ENCODE data around the gene DCAF17. TPM values are rescaled to one million over a fixed set of nuclear protein-coding genes. Genes with fewer than 3 reads are reported as not detected.

The DCAF17 gene
- total RNA-seq, 4 donors from 2014 or later, result 38.7 to 52.1 (median 46.2) TPM

GRCh38 chr2:171478345-171478744 is 44.3 kb downstream of the DCAF17 start:
- Histone ChIP-seq H3K36me3 (no peaks in the 10 kb centered on the region), H3K4me1 (peaks cover 20 to 21% of the 10 kb centered on the region in 2 donors), H3K27me3 (no peaks in the 10 kb centered on the region), H3K9me3 (no peaks in the 10 kb centered on the region), H3K27ac (no peak overlapping the region), H3K4me3 (replicated peaks in 1 of 3) (no peak overlapping the region)
- TF ChIP-seq, protein P1, sequence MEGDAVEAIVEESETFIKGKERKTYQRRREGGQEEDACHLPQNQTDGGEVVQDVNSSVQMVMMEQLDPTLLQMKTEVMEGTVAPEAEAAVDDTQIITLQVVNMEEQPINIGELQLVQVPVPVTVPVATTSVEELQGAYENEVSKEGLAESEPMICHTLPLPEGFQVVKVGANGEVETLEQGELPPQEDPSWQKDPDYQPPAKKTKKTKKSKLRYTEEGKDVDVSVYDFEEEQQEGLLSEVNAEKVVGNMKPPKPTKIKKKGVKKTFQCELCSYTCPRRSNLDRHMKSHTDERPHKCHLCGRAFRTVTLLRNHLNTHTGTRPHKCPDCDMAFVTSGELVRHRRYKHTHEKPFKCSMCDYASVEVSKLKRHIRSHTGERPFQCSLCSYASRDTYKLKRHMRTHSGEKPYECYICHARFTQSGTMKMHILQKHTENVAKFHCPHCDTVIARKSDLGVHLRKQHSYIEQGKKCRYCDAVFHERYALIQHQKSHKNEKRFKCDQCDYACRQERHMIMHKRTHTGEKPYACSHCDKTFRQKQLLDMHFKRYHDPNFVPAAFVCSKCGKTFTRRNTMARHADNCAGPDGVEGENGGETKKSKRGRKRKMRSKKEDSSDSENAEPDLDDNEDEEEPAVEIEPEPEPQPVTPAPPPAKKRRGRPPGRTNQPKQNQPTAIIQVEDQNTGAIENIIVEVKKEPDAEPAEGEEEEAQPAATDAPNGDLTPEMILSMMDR (IDR thresholded peaks at IDR 0.05), result no peak
- DNase-seq, result no peak
- intact Hi-C loops (cut with DNase I), result no loop called here
- WGBS, 2 donors, result 78 to 81% methylated on average over 1 of the region's 1 CpG

GRCh38 chr2:171479154-171479814 is 45.3 kb downstream of the DCAF17 start:
- H3K4me1 ChIP-seq, result peaks cover 15% of the 10 kb centered on the region in 2 donors
- intact Hi-C loops (cut with DNase I), result no loop called here
- 80 to 82% methylated on average over 3 of the region's 3 CpGs for WGBS, 2 donors
- no peak for DNase-seq
- H3K36me3 ChIP-seq, result no peaks in the 10 kb centered on the region
- TF ChIP-seq, protein P1 (IDR thresholded peaks at IDR 0.05), result no peak
- no peak for TF ChIP-seq POLR2A (IDR thresholded peaks at IDR 0.05)
- H3K27ac ChIP-seq, result no peak overlapping the region
- H3K9me3 ChIP-seq, result no peaks in the 10 kb centered on the region
- H3K4me3 ChIP-seq (replicated peaks in 1 of 3), result no peak overlapping the region
- no peaks in the 10 kb centered on the region for H3K27me3 ChIP-seq

DNA sequence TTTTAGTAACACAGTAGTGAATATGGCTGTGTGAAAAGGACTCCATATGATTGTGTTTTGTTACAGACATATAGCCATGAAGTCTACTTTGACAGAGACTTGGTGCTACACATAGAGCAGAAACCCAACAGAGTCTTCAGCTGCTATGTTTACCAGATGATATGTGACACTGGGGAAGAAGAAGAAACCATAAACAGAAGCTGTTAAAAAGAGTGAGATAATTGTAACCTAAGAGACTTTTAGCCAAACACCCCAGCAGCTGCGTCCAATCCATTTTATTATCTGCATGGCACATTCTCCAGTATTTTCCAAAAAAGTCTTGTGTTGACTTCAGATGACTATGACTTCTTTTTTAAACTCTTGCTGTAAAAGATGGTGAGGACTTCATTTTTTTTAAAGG is 46.9 kb downstream of the DCAF17 start:
- H3K9me3 ChIP-seq, result no peaks in the 10 kb centered on the region
- no peak for DNase-seq
- H3K27ac ChIP-seq, result no peak overlapping the region
- TF ChIP-seq POLR2A (IDR thresholded peaks at IDR 0.05), result no peak
- TF ChIP-seq, protein P1 (IDR thresholded peaks at IDR 0.05), result no peak
- no peak overlapping the region for H3K4me3 ChIP-seq (replicated peaks in 1 of 3)
- WGBS, 2 donors, result 95 to 98% methylated on average over 1 of the region's 1 CpG
- peaks cover 8 to 9% of the 10 kb centered on the region in 2 donors for H3K4me1 ChIP-seq
- intact Hi-C loops (cut with DNase I), result no loop called here
- H3K36me3 ChIP-seq, result no peaks in the 10 kb centered on the region
- no peaks in the 10 kb centered on the region for H3K27me3 ChIP-seq

- Histone ChIP-seq H3K9me3 (no peaks in the 10 kb centered on the region), H3K36me3 (no peaks in the 10 kb centered on the region), H3K4me1 (peaks cover 0 to under 1% of the 10 kb centered on the region in 2 donors), H3K4me3 (replicated peaks in 1 of 3) (no peak overlapping the region), H3K27ac (no peak overlapping the region), H3K27me3 (no peaks in the 10 kb centered on the region)
- intact Hi-C loops (cut with DNase I), result no loop called here
- no peak for TF ChIP-seq POLR2A (IDR thresholded peaks at IDR 0.05)
- TF ChIP-seq, protein P1 (IDR thresholded peaks at IDR 0.05), result no peak
- no peak for DNase-seq
These were observed 48.3 kb downstream of the DCAF17 start for GRCh38 chr2:171482308-171482707.

GRCh38 chr2:171482877-171483276 is 48.9 kb downstream of the DCAF17 start:
- 92 to 93% methylated on average over 3 of the region's 3 CpGs for WGBS, 2 donors
- no peak overlapping the region for H3K27ac ChIP-seq
- no peak for TF ChIP-seq POLR2A (IDR thresholded peaks at IDR 0.05)
- TF ChIP-seq, protein P1 (IDR thresholded peaks at IDR 0.05), result no peak
- H3K4me3 ChIP-seq (replicated peaks in 1 of 3), result no peak overlapping the region
- peaks cover 5 to 6% of the 10 kb centered on the region in 2 donors for H3K4me1 ChIP-seq
- H3K9me3 ChIP-seq, result no peaks in the 10 kb centered on the region
- intact Hi-C loops (cut with DNase I), result no loop called here
- no peaks in the 10 kb centered on the region for H3K36me3 ChIP-seq
- DNase-seq, result no peak
- no peaks in the 10 kb centered on the region for H3K27me3 ChIP-seq

All from thyroid gland (tissue), 4 donors.